Breast epithelium (tissue), 4 donors: ENCODE data around the gene DIP2B. TPM values are rescaled to one million over a fixed set of nuclear protein-coding genes. Genes with fewer than 3 reads are reported as not detected.

Source experiments
- DNase-seq, 2 donors: peaks; one replicate each; pipeline ENCODE4 v3.0.0-alpha.2; 2019; ENCODE audit warnings: low spot score in 2 of 2
- H3K27ac ChIP-seq, 2 donors: fragments of 200-600 bp; sonication (generic) in 1 of 2; one replicate each; pipeline ENCODE4 v1.5.1; 2016 to 2019; ENCODE audit warnings: mild to moderate bottlenecking in 1 of 2
- H3K27me3 ChIP-seq, 2 donors: fragments of 200-600 bp; sonication (generic) in 1 of 2; one replicate each; pipeline versions ENCODE4 v1.5.1 to v1.6.0; 2017 to 2019; ENCODE audit warnings: control low read depth in 1 of 2, mild to moderate bottlenecking in 1 of 2
- H3K36me3 ChIP-seq: fragments of 200-600 bp; one replicate; pipeline ENCODE4 v1.5.1; 2019
- H3K4me1 ChIP-seq, 2 donors: fragments of 200-600 bp; sonication (generic); one replicate each; pipeline ENCODE4 v1.5.1; 2016 to 2019; ENCODE audit warnings: control low read depth in 1 of 2
- H3K4me3 ChIP-seq, 3 donors: fragments of 200-600 bp; sonication (generic); 1 replicate in 2 of 3; 2 replicates in 1 of 3; pipeline ENCODE4 v1.5.1; 2016 to 2019; ENCODE audit warnings: mild to moderate bottlenecking in 3 of 3, moderate library complexity in 2 of 3
- H3K9me3 ChIP-seq, 2 donors: fragments of 200-600 bp; sonication (generic) in 1 of 2; one replicate each; pipeline ENCODE4 v1.5.1; 2016 to 2019; ENCODE audit warnings: control low read depth in 1 of 2
- POLR2A ChIP-seq: fragments of 450-650 bp; IDR thresholded peaks from one replicate; pipeline ENCODE4 v1.6.1; 2016; ENCODE audit warnings: antibody characterized with exemption, mild to moderate bottlenecking, moderate library complexity
- POLR2AphosphoS5 ChIP-seq, 3 donors: sonication (generic); formaldehyde crosslinking; IDR thresholded peaks; one replicate each; pipeline ENCODE4 v1.6.1; 2017; ENCODE audit warnings: antibody characterized with exemption in 3 of 3
- intact Hi-C: fragments of 100-400 bp; cut with DNase I; formaldehyde crosslinking; loops from one replicate; pipeline ENCODE4 v1.15.1; 2023; ENCODE audit warnings: low total_unique reads
- total RNA-seq, 3 donors: library from RNA; depleted of rRNA; stranded (reverse); fragments of >200 nt; gene quantifications; one replicate each; pipeline ENCODE4 v1.1.0, GENCODE V29; 2016
- TF ChIP-seq, protein P1 (sequence below), 3 donors: fragments of 450-650 bp; IDR thresholded peaks; one replicate each; pipeline ENCODE4 v1.5.1; 2016 to 2017; ENCODE audit warnings: antibody characterized with exemption in 3 of 3, mild to moderate bottlenecking in 3 of 3, moderate library complexity in 3 of 3

Gene DIP2B
- total RNA-seq, 3 donors from 2014 or later, result 26.6 to 44.8 (median 33.4) TPM

DNA sequence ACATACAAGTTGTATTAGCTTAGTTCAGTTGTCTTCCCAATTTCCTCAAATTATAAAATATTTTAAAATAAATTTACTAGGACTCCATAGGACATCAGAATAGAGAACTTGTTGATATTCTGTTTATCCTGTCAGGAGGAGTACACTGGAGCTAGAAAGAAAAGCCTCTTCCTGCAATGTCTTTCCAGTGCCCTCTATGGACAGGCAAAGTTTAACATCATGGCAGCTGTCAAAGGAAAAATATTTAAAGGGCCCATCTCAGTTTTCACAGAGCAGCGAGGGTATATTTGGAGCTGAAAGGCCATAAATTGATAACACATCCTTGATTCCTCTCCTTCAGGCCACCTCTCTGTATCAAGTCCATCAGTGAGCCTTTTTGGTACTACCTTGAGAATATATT is 19.0 kb downstream of the DIP2B start:
- intact Hi-C loops, result no loop called here
- H3K27ac ChIP-seq, result no peak overlapping the region

DNA sequence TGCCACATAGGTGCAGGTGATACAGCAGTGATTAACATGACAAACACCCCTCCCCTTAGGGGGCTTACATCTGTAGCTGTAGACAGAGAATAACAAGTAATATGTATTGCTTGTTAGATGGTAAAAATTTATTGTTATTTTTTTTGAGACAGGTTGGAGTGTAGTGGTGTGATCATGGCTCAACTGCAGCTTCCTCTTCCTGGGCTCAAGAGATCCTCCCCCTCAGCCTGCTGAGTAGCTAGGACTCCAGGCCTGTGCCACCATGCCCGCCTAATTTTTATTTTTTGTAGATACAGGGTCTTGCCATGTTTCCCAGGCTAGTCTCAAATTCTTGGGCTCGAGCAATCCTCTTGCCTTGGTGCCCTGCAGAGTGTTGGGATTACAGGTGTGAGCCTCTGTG is 19.8 kb downstream of the DIP2B start:
- no peak overlapping the region for H3K27ac ChIP-seq
- DNase-seq, result no peak
- no peaks in the 10 kb centered on the region for H3K9me3 ChIP-seq
- no peaks in the 10 kb centered on the region for H3K27me3 ChIP-seq
- no peaks in the 10 kb centered on the region for H3K4me1 ChIP-seq
- no peak overlapping the region for H3K4me3 ChIP-seq
- TF ChIP-seq, protein P1, sequence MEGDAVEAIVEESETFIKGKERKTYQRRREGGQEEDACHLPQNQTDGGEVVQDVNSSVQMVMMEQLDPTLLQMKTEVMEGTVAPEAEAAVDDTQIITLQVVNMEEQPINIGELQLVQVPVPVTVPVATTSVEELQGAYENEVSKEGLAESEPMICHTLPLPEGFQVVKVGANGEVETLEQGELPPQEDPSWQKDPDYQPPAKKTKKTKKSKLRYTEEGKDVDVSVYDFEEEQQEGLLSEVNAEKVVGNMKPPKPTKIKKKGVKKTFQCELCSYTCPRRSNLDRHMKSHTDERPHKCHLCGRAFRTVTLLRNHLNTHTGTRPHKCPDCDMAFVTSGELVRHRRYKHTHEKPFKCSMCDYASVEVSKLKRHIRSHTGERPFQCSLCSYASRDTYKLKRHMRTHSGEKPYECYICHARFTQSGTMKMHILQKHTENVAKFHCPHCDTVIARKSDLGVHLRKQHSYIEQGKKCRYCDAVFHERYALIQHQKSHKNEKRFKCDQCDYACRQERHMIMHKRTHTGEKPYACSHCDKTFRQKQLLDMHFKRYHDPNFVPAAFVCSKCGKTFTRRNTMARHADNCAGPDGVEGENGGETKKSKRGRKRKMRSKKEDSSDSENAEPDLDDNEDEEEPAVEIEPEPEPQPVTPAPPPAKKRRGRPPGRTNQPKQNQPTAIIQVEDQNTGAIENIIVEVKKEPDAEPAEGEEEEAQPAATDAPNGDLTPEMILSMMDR (IDR thresholded peaks at IDR 0.05), result no peak
- intact Hi-C loops, result no loop called here
- H3K36me3 ChIP-seq, result no peaks in the 10 kb centered on the region

More for the DNA sequence above, 19.0 kb downstream of the DIP2B start:
- H3K27me3 ChIP-seq, result no peaks in the 10 kb centered on the region
- no peaks in the 10 kb centered on the region for H3K9me3 ChIP-seq
- DNase-seq, result no peak
- H3K4me1 ChIP-seq, result no peaks in the 10 kb centered on the region
- H3K4me3 ChIP-seq, result no peak overlapping the region
- no peaks in the 10 kb centered on the region for H3K36me3 ChIP-seq
- TF ChIP-seq POLR2AphosphoS5 (IDR thresholded peaks at IDR 0.05) (no peak), POLR2A (no peak)
- TF ChIP-seq, protein P1 (IDR thresholded peaks at IDR 0.05), result no peak

DNA sequence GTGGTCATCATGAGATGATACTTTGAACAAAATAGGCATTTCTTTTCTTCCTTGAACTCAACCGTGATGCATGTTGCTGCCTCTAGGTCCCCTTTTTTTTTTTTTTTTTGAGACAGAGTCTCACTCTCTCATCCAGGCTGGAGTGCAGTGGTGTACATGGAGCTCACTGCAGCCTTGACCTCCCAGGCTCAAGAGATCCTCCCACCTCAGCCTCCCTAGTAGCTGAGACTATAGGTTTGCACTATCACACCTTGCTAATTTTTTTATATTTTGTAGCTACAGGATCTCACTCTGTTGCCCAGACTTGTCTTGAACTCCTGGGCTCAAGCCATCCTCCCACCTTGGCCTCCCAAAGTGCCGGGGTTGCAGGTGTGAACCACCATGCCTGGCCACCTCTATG is 20.6 kb downstream of the DIP2B start:
- Histone ChIP-seq H3K9me3 (no peaks in the 10 kb centered on the region), H3K36me3 (no peaks in the 10 kb centered on the region), H3K27me3 (no peaks in the 10 kb centered on the region), H3K4me3 (no peak overlapping the region), H3K4me1 (no peaks in the 10 kb centered on the region), H3K27ac (no peak overlapping the region)
- intact Hi-C loops, result no loop called here
- TF ChIP-seq POLR2A (no peak), POLR2AphosphoS5 (IDR thresholded peaks at IDR 0.05) (no peak)
- TF ChIP-seq, protein P1 (IDR thresholded peaks at IDR 0.05), result no peak
- no peak for DNase-seq

DNA sequence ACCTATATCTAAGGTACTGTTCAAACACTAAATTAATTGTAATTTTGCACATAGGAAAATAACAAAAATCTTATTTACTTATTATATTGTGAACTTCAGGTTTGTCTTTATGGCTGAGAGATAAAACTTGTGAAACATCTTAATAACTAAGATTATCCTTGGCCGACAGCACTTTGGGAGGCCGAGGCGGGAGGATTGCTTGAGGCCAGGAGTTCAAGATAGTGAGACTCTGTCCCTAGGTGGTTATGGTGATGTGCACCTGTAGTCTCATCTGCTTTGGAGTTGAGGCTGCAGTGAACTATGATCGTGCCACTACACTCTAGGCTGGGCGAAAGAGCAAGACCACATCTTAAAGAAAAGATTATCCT is 22.6 kb downstream of the DIP2B start:
- H3K9me3 ChIP-seq, result no peaks in the 10 kb centered on the region
- intact Hi-C loops, result no loop called here
- no peak for TF ChIP-seq POLR2A
- TF ChIP-seq POLR2AphosphoS5 (IDR thresholded peaks at IDR 0.05), result no peak
- no peaks in the 10 kb centered on the region for H3K36me3 ChIP-seq
- H3K27me3 ChIP-seq, result no peaks in the 10 kb centered on the region
- no peak overlapping the region for H3K4me3 ChIP-seq
- no peak overlapping the region for H3K27ac ChIP-seq
- peaks cover 0 to 1% of the 10 kb centered on the region in 2 donors for H3K4me1 ChIP-seq
- no peak for DNase-seq

DNA sequence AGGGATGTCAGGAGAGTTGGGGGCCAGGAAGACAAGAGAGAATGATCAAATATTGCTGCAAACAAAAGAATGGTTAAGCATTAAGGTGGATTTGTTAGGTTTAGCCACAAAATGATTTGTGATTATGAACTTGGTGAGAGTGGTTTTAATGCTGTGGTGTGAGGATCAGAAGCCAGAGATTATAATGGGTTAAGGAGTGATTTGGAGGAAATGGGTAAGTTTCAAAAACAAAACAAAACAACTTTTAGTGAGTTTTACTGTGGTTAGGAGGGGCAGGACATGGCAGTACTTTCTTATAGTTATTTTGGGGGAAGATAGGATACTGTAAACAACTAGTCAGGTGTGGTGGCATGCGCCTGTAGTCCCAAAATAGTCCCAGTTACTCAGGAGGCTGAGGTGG is 24.0 kb downstream of the DIP2B start:
- no peak for TF ChIP-seq POLR2A
- TF ChIP-seq, protein P1 (IDR thresholded peaks at IDR 0.05), result no peak
- no peak for TF ChIP-seq POLR2AphosphoS5 (IDR thresholded peaks at IDR 0.05)

DNA sequence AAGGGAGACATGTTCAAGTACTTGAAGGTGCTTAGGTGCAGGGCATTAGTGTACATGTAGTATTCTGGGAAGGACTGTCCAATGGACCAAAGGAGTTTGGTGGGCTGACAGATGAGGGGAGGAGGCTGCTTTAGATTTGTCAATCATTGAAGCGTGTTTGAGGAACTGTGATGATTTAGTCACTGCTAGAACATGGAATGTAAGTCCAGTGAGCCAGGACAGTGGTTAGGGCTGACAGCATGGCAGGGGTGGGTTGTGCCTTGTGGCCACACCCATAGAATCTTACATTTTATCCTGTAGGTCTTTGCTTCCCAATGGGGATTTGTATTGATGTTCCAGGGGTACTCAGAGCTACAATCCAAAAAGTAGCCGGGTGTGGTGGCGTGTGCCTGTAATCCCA is 24.6 kb downstream of the DIP2B start:
- no peak for DNase-seq
- Histone ChIP-seq H3K4me1 (peaks cover 0 to 3% of the 10 kb centered on the region in 2 donors), H3K27me3 (no peaks in the 10 kb centered on the region), H3K27ac (no peak overlapping the region), H3K4me3 (no peak overlapping the region), H3K9me3 (no peaks in the 10 kb centered on the region), H3K36me3 (no peaks in the 10 kb centered on the region)
- intact Hi-C loops, result no loop called here
- TF ChIP-seq POLR2A, result no peak
- TF ChIP-seq, protein P1 (IDR thresholded peaks at IDR 0.05), result no peak

More for the DNA sequence above, 24.0 kb downstream of the DIP2B start:
- intact Hi-C loops, result no loop called here
- Histone ChIP-seq H3K27me3 (no peaks in the 10 kb centered on the region), H3K4me1 (peaks cover 0 to 3% of the 10 kb centered on the region in 2 donors), H3K36me3 (no peaks in the 10 kb centered on the region), H3K27ac (no peak overlapping the region), H3K4me3 (no peak overlapping the region), H3K9me3 (no peaks in the 10 kb centered on the region)
- no peak for DNase-seq
